ENCODE measurements around the gene ADAM30. TPM values are rescaled to one million over a fixed set of nuclear protein-coding genes. Genes with fewer than 3 reads are reported as not detected.
A peak's percentile ranks its signal among the peaks of the same experiment; 100 is the strongest.
"Not testable (repeated sequence)": the region's sequence is repeated elsewhere in the genome, so short reads cannot be mapped to it uniquely, and the experiment has no call there.

ADAM30 gene
- total RNA-seq, 2 experiments from 2014 or later = not detected

DNA sequence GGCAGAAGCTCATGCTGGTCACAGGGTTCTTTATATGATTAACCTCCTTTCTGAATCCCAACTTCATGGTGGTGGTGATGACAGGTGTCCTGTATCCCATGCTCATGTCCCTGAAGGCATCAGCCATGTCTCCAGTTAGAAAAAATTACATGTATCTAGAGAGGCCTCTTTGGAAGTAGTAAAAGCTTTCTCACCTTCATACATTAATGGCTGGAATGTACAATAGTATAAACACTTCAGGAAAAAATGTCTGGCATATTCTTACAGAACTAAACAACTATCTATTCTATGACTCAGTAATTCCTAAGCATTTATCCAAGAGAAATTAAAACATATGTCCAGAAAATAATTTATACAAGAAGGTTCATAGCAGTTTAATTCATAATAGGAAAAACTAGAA, 34.0 kb downstream of the ADAM30 start:
- Mint-ChIP-seq H3K27ac (no peak overlapping the region), H3K9me3 (no peaks in the 10 kb centered on the region), H3K4me1 (peaks cover 22% of the 10 kb centered on the region), H3K36me3 (ENCODE audit: low read depth) (no peaks in the 10 kb centered on the region), H3K4me3 (no peak overlapping the region), H3K27me3 (peaks cover 40% of the 10 kb centered on the region)
- CTCF ChIA-PET = interaction anchor here (0.7 kb wide), 1 partner anchor 9 kb away, joined by 5 read pairs; no protein-coding TSS in a partner anchor
- POLR2A ChIA-PET = no interaction called here
- no peak for DNase-seq

GRCh38 chr1:119861547-119861946, 34.8 kb downstream of the ADAM30 start:
- H3K27me3 Mint-ChIP-seq = peaks cover 36% of the 10 kb centered on the region
- no peak overlapping the region for H3K27ac Mint-ChIP-seq
- H3K4me1 Mint-ChIP-seq = peaks cover 22% of the 10 kb centered on the region

DNA sequence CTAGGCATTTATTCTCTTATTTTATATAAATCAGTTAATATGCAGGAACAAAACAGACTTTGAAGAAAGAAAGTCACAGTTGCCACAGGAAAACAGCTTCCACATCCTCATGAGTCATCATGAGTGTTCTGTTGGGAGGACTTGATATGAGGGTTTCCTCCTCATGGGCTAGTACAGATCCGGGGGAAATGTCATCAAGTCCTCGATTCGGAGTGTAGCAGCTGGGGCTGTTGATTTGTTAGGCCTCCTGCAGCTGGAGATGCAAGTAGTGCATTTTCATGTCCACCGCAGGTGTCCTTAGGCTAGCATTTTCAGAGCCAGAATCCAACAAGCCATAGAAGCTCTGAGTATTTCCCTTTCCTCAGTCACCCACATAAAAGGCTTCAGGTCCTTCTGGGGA, 36.7 kb downstream of the ADAM30 start:
- DNase-seq = peak; percentile 28
- H3K36me3 Mint-ChIP-seq (ENCODE audit: low read depth) = no peaks in the 10 kb centered on the region
- ChIA-PET CTCF (interaction anchor here (1.2 to 2.2 kb wide), 4 partner anchors 10 to 25 kb away, joined by 3 to 16 read pairs (median 4); no protein-coding TSS in a partner anchor), POLR2A (no interaction called here)
- no peak overlapping the region for H3K4me3 Mint-ChIP-seq
- no peaks in the 10 kb centered on the region for H3K9me3 Mint-ChIP-seq
- H3K27me3 Mint-ChIP-seq = peaks cover 29% of the 10 kb centered on the region
- peaks cover 22% of the 10 kb centered on the region for H3K4me1 Mint-ChIP-seq
- H3K27ac Mint-ChIP-seq = peak overlapping the region; percentile 73

More at GRCh38 chr1:119861547-119861946, 34.8 kb downstream of the ADAM30 start:
- Mint-ChIP-seq H3K36me3 (ENCODE audit: low read depth) (no peaks in the 10 kb centered on the region), H3K4me3 (no peak overlapping the region), H3K9me3 (no peaks in the 10 kb centered on the region)
- no peak for DNase-seq
- ChIA-PET POLR2A (no interaction called here), CTCF (interaction anchor here (0.7 kb wide), 1 partner anchor 10 kb away, joined by 5 read pairs; no protein-coding TSS in a partner anchor)

- CTCF ChIA-PET = interaction anchor here (0.8 to 1.5 kb wide), 4 partner anchors 12 to 20 kb away, joined by 3 to 4 read pairs (median 3); no protein-coding TSS in a partner anchor
- H3K27me3 Mint-ChIP-seq = peaks cover 22% of the 10 kb centered on the region
- peaks cover 22% of the 10 kb centered on the region for H3K4me1 Mint-ChIP-seq
- H3K36me3 Mint-ChIP-seq (ENCODE audit: low read depth); POLR2A ChIA-PET; DNase-seq; H3K4me3 Mint-ChIP-seq; H3K9me3 Mint-ChIP-seq; H3K27ac Mint-ChIP-seq: not testable (repeated sequence)
Measured at GRCh38 chr1:119858556-119859214, 37.6 kb downstream of the ADAM30 start.

- peaks cover 22% of the 10 kb centered on the region for H3K4me1 Mint-ChIP-seq
- POLR2A ChIA-PET = no interaction called here
- CTCF ChIA-PET = interaction anchor here (1.0 to 1.5 kb wide), 2 partner anchors 12 to 14 kb away, joined by 3 read pairs; no protein-coding TSS in a partner anchor
Measured at GRCh38 chr1:119858126-119858525, 38.2 kb downstream of the ADAM30 start.

DNA sequence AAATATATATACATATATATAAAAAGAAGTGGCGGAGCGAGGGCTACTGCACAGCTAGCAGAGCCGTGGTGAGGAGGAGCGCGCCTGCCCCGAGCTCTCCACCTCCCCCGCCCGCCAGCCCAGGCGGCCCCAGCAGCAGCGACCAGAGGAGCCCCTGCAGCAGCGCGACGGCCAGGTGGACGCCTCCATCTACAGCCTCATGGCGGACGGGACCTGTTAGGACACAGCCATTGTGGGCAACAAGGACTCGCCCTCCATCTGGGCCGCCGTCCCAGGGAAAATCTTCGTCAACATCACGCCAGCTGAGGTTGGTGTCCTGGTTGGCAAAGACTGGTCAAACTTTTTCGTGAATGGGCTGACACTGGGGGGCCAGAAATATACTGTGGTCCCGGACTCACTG, 43.2 kb downstream of the ADAM30 start:
- POLR2A ChIA-PET = no interaction called here
- Mint-ChIP-seq H3K36me3 (ENCODE audit: low read depth) (no peaks in the 10 kb centered on the region), H3K27me3 (peaks cover 8% of the 10 kb centered on the region), H3K27ac (no peak overlapping the region), H3K4me3 (no peak overlapping the region), H3K9me3 (no peaks in the 10 kb centered on the region), H3K4me1 (no peaks in the 10 kb centered on the region)
- no peak for DNase-seq
- CTCF ChIA-PET = no interaction called here

More at GRCh38 chr1:119858126-119858525, 38.2 kb downstream of the ADAM30 start:
- H3K9me3 Mint-ChIP-seq = no peaks in the 10 kb centered on the region
- H3K4me3 Mint-ChIP-seq = no peak overlapping the region
- H3K36me3 Mint-ChIP-seq (ENCODE audit: low read depth) = no peaks in the 10 kb centered on the region
- peaks cover 17% of the 10 kb centered on the region for H3K27me3 Mint-ChIP-seq
- no peak for DNase-seq
- H3K27ac Mint-ChIP-seq = no peak overlapping the region

GRCh38 chr1:119844206-119844605, 52.1 kb downstream of the ADAM30 start:
- CTCF ChIA-PET = interaction anchor here (1.1 kb wide), 1 partner anchor 14 kb away, joined by 3 read pairs; no protein-coding TSS in a partner anchor
- POLR2A ChIA-PET; H3K27ac Mint-ChIP-seq; H3K36me3 Mint-ChIP-seq (ENCODE audit: low read depth); H3K9me3 Mint-ChIP-seq; DNase-seq; H3K4me3 Mint-ChIP-seq; H3K4me1 Mint-ChIP-seq: not testable (repeated sequence)
- peaks cover 31% of the 10 kb centered on the region for H3K27me3 Mint-ChIP-seq

Other genes with a start within 250 kb of the ADAM30 start
- under 1 TPM in 1 of 2 experiments, not detected in 1; 0.10 TPM for gene ZNF697, start 248.2 kb downstream of the ADAM30 start, total RNA-seq
- 100 to 1,000 TPM; 102 to 115 TPM for gene PHGDH, start 184.6 kb downstream of the ADAM30 start, total RNA-seq
- gene HMGCS2, start 127.6 kb downstream of the ADAM30 start, total RNA-seq = not detected
- under 1 TPM; 0.62 to 0.67 TPM for gene REG4, start 85.1 kb downstream of the ADAM30 start, total RNA-seq
- gene NOTCH2, start 173.1 kb upstream of the ADAM30 start, total RNA-seq = 10 to 100 TPM; 64.0 to 76.0 TPM